Measurements from ENCODE around the gene NUFIP1. TPM values are rescaled to one million over a fixed set of nuclear protein-coding genes. Genes with fewer than 3 reads are reported as not detected.

The NUFIP1 gene
- total RNA-seq, 1 experiment from 2014 or later = 14.0 TPM

DNA sequence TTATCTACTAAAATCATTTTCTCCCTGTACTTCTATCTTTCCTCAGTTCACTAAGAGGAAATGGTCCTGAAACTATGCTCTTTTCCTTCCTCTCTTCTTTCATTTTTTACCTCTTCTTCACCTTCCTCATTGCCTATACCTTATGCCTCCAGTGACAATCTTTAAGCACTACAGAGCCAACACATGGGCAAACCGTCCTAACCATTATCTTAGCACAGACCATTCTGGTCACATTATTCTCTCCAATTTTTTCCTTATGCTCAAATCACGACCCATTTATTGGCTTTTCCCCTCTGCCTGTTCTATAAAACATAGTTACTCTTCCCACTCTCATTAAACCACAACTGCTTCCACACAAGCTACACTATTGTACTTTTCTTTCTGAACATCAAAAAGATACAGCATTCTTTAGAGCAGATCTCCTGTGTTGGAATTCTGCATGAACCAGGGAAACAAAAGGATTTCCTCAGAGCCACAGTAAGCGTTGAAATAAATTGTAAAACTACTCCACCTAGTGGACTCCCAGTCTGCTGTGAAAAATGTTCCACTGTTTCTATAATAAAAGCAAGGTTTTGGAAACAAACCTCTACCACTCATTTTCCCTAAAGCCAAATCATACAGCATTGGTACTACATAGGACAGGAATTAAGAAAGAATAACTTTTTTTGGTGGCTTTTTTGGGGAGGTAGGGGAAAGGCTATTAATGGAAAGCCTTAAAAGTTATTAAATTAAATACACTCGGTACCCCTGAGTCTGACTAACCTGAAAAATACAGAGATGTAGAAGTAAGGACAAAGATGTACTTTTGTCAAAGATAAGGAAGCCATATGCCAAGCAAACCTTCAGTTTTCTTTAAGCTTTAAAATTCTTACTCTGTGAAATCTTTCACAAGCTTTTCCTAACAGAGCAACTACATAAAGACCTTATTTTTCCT is 19.5 kb downstream of the NUFIP1 start:
- peaks cover 4% of the 10 kb centered on the region for H3K4me1 Mint-ChIP-seq
- ATAC-seq (peak; percentile 81), DNase-seq (ENCODE audit: low spot score) (no peak)
- TF ChIP-seq, protein P1, sequence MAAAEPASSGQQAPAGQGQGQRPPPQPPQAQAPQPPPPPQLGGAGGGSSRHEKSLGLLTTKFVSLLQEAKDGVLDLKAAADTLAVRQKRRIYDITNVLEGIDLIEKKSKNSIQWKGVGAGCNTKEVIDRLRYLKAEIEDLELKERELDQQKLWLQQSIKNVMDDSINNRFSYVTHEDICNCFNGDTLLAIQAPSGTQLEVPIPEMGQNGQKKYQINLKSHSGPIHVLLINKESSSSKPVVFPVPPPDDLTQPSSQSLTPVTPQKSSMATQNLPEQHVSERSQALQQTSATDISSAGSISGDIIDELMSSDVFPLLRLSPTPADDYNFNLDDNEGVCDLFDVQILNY (CRISPR knock-in tag; IDR thresholded peaks at IDR 0.05) = no peak
- TF ChIP-seq, protein P2, sequence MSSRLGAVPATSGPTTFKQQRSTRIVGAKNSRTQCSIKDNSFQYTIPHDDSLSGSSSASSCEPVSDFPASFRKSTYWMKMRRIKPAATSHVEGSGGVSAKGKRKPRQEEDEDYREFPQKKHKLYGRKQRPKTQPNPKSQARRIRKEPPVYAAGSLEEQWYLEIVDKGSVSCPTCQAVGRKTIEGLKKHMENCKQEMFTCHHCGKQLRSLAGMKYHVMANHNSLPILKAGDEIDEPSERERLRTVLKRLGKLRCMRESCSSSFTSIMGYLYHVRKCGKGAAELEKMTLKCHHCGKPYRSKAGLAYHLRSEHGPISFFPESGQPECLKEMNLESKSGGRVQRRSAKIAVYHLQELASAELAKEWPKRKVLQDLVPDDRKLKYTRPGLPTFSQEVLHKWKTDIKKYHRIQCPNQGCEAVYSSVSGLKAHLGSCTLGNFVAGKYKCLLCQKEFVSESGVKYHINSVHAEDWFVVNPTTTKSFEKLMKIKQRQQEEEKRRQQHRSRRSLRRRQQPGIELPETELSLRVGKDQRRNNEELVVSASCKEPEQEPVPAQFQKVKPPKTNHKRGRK (CRISPR knock-in tag; IDR thresholded peaks at IDR 0.05; ENCODE audit: borderline replicate concordance) = no peak
- TF ChIP-seq, protein P3, sequence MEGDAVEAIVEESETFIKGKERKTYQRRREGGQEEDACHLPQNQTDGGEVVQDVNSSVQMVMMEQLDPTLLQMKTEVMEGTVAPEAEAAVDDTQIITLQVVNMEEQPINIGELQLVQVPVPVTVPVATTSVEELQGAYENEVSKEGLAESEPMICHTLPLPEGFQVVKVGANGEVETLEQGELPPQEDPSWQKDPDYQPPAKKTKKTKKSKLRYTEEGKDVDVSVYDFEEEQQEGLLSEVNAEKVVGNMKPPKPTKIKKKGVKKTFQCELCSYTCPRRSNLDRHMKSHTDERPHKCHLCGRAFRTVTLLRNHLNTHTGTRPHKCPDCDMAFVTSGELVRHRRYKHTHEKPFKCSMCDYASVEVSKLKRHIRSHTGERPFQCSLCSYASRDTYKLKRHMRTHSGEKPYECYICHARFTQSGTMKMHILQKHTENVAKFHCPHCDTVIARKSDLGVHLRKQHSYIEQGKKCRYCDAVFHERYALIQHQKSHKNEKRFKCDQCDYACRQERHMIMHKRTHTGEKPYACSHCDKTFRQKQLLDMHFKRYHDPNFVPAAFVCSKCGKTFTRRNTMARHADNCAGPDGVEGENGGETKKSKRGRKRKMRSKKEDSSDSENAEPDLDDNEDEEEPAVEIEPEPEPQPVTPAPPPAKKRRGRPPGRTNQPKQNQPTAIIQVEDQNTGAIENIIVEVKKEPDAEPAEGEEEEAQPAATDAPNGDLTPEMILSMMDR (IDR thresholded peaks at IDR 0.05) = peak; percentile 56; the same call in 1 of the 2 replicates
- no peaks in the 10 kb centered on the region for H3K27me3 Mint-ChIP-seq (ENCODE audit: low read depth)
- H3K27ac Mint-ChIP-seq = no peak overlapping the region
- no peak overlapping the region for H3K4me3 Mint-ChIP-seq
- POLR2A ChIA-PET = no interaction called here
- peaks cover 4% of the 10 kb centered on the region for H3K9me3 Mint-ChIP-seq
- CTCF ChIA-PET = interaction anchor here (0.8 to 1.5 kb wide), 2 partner anchors 66 to 486 kb away, joined by 3 to 4 read pairs; no protein-coding TSS in a partner anchor
- peaks cover 25% of the 10 kb centered on the region for H3K36me3 Mint-ChIP-seq

DNA sequence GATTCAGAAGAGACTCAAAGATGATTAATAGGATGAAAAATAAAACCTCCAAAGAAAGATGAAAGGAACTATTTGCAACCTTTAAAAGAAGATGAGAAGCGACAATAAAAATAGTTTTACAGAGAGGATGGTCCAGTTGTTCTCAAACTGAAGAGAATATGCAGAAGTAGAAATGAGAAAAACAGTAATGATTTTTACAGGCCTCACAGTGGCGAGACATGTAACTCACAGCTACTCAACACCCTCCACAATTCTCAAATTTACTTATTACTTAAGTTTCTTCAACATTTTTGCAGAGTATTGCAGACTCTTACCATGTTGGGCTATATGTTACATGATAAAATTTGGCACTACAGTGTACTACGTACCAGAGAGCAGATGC is 20.8 kb downstream of the NUFIP1 start:
- POLR2A ChIA-PET = no interaction called here
- H3K27me3 Mint-ChIP-seq (ENCODE audit: low read depth) = no peaks in the 10 kb centered on the region
- TF ChIP-seq RELA (CRISPR knock-in tag; IDR thresholded peaks at IDR 0.05; ENCODE audit: borderline replicate concordance) = no peak
- no peak for TF ChIP-seq JAZF1 (CRISPR knock-in tag; IDR thresholded peaks at IDR 0.05)
- TF ChIP-seq ZNF317 (CRISPR knock-in tag; IDR thresholded peaks at IDR 0.05; ENCODE audit: borderline replicate concordance, low read depth) = no peak
- TF ChIP-seq ZNF671 (CRISPR knock-in tag; IDR thresholded peaks at IDR 0.05) = no peak
- TF ChIP-seq, protein P4, sequence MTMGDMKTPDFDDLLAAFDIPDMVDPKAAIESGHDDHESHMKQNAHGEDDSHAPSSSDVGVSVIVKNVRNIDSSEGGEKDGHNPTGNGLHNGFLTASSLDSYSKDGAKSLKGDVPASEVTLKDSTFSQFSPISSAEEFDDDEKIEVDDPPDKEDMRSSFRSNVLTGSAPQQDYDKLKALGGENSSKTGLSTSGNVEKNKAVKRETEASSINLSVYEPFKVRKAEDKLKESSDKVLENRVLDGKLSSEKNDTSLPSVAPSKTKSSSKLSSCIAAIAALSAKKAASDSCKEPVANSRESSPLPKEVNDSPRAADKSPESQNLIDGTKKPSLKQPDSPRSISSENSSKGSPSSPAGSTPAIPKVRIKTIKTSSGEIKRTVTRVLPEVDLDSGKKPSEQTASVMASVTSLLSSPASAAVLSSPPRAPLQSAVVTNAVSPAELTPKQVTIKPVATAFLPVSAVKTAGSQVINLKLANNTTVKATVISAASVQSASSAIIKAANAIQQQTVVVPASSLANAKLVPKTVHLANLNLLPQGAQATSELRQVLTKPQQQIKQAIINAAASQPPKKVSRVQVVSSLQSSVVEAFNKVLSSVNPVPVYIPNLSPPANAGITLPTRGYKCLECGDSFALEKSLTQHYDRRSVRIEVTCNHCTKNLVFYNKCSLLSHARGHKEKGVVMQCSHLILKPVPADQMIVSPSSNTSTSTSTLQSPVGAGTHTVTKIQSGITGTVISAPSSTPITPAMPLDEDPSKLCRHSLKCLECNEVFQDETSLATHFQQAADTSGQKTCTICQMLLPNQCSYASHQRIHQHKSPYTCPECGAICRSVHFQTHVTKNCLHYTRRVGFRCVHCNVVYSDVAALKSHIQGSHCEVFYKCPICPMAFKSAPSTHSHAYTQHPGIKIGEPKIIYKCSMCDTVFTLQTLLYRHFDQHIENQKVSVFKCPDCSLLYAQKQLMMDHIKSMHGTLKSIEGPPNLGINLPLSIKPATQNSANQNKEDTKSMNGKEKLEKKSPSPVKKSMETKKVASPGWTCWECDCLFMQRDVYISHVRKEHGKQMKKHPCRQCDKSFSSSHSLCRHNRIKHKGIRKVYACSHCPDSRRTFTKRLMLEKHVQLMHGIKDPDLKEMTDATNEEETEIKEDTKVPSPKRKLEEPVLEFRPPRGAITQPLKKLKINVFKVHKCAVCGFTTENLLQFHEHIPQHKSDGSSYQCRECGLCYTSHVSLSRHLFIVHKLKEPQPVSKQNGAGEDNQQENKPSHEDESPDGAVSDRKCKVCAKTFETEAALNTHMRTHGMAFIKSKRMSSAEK (CRISPR knock-in tag; IDR thresholded peaks at IDR 0.05; ENCODE audit: borderline replicate concordance) = no peak
- TF ChIP-seq SMAD4 (CRISPR knock-in tag; IDR thresholded peaks at IDR 0.05) = no peak
- TF ChIP-seq, protein P5, sequence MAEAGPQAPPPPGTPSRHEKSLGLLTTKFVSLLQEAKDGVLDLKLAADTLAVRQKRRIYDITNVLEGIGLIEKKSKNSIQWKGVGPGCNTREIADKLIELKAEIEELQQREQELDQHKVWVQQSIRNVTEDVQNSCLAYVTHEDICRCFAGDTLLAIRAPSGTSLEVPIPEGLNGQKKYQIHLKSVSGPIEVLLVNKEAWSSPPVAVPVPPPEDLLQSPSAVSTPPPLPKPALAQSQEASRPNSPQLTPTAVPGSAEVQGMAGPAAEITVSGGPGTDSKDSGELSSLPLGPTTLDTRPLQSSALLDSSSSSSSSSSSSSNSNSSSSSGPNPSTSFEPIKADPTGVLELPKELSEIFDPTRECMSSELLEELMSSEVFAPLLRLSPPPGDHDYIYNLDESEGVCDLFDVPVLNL (CRISPR knock-in tag; IDR thresholded peaks at IDR 0.05; ENCODE audit: borderline replicate concordance, low read depth) = no peak
- peaks cover 38% of the 10 kb centered on the region for H3K36me3 Mint-ChIP-seq
- CTCF ChIA-PET = no interaction called here
- H3K9me3 Mint-ChIP-seq = peaks cover 17% of the 10 kb centered on the region
- ATAC-seq (no peak), DNase-seq (ENCODE audit: low spot score) (no peak)
- peaks cover 4% of the 10 kb centered on the region for H3K4me1 Mint-ChIP-seq
- H3K4me3 Mint-ChIP-seq = no peak overlapping the region
- H3K27ac Mint-ChIP-seq = no peak overlapping the region

Data from WTC11 (cell line).